HG03064 (cell line): ENCODE measurements around the gene EYA2.
"Not testable (repeated sequence)": the region's sequence is repeated elsewhere in the genome, so short reads cannot be mapped to it uniquely, and the experiment has no call there.

ENCODE experiments used
- ATAC-seq: cut with Tn5 transposase; IDR thresholded peaks from one replicate; pipeline ENCODE4 v1.9.1; 2021; ENCODE audit warnings: low read depth; ENCODE audit not compliant: unreplicated experiment

The EYA2 gene

DNA sequence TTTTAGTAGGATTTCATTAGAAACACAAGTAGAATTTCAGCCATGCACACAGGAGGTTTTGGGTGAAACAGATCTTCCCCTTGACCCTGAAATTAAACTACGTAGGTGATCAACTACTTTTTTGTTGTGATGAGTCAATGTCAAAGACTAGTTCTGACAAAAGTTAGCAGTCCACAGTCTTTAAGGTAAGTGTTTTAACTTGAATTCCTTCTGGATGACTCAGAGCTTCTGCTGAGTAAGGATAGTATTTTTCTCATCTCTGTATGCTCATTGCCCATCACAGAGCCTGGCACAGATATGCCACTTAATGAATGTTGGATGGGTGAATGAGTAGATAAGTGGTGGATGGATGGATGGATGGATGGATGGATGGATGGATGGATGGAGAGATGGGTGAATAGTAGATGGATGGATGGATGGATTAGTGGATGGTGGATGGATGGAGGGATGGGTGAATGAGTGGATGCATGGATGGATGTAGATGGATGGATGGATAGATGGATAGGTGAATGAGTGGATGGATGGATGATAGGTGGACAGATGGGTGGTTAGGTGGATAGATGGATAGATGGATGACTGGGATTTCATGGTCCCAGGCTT lies 296.5 kb downstream of the EYA2 start:
- no peak for ATAC-seq

DNA sequence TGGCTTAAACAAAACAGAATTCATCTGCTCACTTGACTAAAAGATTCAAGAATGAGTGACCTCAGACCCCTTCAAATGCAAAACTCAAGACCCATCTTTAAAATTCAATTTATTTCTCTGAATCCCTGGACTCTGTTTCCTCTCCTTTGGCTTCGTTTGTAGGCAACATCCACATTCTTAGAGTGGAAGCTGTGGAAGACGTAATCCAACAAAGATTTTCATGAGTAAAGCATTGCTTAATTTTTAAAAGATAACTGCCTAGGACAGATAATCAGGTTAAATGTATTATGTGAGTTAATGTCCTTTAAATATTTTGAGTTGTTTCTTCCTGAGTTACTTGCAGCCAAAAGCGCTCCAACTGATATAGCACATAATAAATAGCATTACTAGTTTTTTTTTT lies 297.3 kb downstream of the EYA2 start:
- no peak for ATAC-seq

DNA sequence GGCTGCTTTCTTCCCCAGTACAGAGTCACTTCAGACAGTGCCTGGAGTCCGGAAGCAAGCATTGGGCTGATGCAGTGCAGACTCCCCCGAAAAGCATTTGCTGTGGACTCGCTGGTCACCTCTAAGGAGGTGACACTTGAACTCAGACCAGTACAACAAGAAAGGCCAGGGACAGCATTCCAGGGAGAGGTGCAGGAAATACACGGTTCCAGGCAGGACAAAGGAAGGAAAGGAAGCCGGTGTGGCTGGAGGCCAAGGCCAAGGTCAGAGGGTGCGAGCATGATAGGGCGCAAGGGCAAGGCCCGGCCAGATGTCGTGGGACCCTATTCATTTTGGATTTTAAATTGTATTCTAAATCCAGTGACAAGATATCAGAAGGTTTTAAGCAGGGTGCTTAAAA lies 300.9 kb downstream of the EYA2 start:
- ATAC-seq, result no peak

DNA sequence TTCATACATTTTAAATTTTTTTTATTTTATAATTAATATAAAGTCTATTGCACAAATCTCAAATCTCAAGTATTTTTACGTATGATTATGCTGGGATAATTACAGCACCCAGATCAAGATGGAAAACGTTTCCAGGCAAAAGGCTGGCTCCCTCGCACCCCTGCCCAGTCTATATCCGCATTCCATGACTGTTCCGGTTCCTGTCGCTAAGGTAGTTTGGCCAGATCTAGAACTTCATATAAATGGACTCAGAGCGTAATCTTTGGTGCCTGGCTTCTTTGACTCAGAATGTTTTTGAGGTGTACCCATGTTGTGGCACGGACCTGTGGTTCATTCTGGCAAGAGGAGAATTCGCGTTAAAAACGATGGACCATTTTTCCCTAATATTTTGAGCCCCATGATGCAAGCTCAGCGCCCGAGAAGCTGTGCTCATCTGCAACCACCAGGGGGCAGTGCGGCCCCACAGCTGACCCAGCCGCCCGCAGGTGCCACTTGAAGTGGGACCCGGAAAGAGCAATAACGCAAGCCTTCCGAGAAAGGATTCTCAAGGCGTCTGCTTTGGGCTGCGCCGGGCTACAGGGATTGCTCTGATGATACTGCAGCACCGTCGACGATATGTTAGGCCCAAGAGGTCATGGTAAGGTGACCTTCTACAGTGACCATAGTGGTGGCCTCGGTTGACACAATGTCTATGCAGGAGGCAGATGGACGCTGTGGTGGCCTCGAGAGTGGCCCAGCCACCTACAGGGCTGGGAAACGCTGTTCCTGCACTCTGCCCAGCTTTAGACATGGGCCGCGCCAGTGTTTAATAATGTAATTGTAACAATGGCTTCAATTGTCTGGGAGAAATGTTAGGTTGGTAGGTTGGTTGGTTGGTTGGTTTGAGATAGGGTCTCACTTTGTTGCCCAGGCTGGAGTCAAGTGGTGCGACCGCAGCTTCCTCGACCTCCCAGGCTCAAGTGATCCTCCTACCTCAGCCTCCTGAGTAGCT lies 301.7 kb downstream of the EYA2 start:
- no peak for ATAC-seq

DNA sequence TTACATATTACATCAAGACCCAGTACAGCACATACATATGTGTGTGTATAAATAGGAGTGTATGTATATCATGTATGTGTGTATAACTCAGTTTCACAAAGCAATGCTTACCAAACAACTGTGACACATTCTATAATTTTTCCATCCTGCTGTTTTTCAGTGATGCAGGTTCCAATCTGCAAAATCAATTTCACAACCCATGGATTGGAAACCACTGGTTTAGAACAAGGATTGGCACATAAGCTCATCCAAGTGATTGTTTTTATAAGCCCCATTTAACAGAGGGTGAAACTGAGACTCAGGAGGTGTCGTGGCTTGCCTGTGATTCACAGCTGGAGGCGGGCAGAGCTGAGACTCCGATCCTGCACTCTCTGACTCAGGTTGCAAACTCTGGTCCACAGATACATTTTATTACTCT lies 303.6 kb downstream of the EYA2 start:
- no peak for ATAC-seq

DNA sequence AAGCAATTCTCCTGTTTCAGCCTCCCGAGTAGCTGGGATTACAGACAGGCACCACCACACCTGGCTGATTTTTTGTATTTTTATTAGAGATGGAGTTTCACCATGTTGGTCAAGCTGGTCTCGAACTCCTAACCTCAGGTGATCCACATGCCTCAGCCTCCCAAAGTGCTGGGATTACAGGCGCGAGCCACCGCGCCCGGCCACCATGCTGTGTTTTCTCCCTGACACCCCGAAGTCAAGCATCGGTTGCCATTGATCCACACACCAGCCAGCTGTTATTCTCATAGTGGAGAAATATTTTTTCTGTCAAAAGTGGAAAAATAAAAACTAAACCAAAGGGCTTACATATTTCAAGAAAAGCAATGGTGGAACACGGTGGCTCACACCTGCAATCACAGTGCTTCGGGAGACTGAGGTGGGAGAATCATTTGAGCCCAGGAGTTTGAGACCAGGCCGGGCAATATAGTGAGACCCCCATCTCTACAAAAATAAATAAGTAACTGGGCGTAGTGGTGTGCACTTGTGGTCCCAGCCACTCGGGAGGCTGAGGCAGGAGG lies 304.4 kb downstream of the EYA2 start:
- no peak for ATAC-seq

DNA sequence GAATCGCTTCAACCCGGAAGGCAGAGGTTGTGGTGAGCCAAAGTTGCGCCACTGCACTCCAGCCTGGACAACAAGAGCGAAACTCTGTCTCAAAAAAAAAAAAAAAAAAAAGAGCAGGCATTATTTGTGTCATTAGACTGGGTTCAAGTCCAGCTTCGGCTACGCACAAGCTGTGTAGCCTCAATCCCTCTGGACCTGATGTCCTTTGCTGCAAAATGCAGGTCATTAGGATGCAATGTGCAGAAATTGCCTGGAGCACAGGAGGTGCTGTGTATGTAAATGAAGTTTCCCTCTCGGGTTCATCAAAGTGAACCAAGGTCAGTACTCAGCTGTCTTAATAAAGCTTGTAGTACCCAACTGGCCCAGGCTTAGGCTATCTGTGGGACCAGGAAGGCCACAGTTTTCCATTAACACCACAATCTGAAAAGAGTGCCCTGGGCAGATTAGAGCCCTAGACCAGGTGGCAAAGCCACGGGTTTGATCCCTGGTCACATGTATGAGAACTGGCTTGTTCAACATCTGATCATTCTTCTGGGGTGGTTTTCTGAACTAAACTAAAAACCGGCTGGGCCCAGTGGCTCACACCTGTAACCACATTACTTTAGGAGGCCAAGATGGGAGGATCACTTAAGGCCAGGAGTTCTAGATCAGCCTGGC lies 306.6 kb downstream of the EYA2 start:
- ATAC-seq, result no peak

DNA sequence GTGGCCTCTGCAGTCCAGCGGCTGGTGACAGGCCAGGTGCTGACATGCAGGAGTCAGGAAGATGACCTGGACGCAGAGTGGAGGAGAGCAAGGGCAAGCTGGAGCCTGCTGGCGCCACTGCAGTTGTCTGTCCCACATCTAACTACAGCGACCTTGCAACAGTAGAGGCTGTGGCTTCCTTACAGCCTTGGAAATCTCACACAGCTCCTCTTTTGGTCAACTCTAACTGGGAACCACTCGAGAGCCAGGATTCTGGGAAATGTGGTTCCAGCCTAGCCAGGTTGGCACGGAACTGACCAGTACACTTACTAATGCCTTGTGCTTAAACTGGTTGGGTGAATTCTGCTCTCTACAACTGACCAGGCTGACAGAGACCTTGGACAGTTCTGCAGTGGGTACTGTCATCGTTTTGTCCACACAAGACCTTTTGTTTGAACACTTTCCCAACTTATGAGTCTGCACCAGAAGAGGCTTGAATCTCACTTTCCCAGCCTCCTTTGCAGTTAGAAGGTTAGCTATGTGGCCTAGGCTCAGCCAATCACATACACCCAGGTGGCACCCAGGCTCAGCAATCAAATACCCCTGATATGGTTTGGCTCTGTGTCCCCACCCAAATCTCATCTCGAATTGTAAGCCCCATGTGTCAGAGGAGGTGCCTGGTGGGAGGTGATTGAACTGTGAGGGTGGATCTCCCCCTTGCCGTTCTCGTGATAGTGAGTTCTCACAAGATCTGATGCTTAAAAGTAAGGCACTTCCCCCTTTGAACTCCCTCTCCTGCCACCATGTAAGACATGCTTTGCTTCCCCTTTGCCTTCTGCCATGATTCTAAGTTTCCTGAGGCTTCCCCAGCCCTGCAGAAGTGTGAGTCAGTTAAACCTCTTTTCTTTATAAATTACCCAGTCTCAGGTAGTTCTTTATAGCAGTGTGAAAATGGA lies 308.4 kb downstream of the EYA2 start:
- no peak for ATAC-seq

DNA sequence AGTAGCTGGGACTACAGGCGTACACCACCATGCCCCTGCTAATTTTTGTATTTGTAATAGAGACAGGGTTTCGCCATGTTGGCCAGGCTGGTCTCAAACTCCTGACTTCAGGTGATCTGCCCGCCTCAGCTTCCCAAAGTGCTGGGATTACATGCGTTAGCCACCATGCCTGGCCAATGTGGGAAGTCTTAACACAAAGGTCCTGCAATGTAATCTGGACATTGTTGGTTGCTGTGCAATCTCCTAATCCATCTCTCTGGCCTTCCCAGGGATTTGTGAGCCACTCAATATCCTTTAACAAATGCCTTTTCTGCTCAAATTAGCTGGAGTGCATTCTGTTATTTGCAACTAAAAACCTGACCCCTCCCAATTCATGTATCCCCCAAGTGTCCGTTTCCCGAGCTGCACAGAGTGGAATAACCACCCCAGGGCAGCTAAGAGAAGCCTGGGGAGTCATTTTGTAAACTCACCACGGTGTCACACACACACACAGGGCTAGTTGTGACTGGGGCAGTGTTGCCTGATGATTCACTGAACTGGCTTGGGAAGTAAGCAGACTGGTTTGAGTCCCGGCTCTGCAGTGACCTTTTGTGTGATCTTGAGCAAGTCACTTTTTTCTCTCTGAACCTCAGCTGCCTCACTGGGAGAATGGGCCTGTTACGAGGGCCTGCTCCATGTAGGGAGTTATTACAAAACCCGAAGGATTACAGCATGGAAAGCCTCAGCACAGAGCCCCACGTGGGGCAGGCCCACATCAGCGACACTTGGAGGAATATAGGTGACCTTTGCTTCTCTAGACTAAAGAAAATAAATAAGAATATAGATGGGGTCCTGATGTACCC lies 309.6 kb downstream of the EYA2 start:
- ATAC-seq, result no peak

DNA sequence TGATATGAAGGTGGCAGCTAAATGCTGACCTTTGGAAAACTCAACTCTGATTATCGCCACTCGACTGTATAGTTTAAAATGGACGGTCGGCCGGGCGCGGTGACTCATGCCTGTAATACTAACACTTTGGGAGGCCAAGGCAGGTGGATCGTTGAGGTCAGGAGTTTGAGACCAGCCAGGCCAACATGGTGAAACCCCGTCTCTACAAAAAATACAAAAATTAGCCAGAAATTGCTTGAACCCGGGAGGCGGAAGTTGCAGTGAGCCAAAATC lies 310.1 kb downstream of the EYA2 start:
- not testable (repeated sequence) for ATAC-seq

DNA sequence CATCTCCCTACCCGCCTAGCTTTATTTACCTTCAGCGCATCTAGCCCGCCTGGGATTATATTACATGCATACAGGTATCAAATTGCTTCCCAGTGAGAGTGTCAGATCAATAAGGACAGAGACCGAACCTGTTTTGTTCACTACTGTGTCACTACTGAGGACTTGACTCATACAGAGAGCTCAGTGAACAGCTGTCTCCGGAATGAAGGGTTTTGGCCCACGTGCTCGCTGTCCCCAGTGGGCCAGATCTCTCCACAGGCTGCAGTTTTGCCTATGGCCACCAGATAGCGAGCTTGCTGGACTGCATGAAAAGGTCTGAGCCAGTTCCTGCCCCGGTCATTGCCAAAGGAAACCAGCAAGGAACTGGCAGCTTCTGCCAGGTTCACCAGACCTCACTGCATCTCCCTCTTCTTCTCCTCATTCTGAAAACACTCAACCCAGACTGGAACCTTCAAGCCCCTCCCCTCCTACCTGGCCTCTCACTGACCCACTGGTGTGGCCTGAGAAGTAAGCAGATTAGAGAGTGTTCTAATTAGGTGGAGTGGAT lies 311.0 kb downstream of the EYA2 start:
- ATAC-seq, result no peak

DNA sequence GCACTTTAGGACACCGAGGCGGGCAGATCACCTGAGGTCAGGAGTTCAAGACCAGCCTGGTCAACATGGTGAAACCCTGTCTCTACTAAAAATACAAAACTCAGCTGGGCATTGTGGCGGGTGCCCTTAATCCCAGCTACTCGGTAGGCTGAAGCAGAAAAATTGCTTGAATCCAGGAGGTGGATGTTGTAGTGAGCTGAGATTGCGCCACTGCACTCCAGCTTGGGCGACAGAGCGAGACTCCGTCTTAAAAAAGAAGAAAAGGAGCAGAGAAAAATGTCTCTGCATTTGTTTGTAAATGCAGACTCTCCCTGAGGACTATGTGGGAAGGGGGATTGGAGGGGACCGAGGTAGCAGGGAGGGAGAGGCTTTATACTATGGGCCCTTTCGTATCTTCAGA lies 311.9 kb downstream of the EYA2 start:
- not testable (repeated sequence) for ATAC-seq

DNA sequence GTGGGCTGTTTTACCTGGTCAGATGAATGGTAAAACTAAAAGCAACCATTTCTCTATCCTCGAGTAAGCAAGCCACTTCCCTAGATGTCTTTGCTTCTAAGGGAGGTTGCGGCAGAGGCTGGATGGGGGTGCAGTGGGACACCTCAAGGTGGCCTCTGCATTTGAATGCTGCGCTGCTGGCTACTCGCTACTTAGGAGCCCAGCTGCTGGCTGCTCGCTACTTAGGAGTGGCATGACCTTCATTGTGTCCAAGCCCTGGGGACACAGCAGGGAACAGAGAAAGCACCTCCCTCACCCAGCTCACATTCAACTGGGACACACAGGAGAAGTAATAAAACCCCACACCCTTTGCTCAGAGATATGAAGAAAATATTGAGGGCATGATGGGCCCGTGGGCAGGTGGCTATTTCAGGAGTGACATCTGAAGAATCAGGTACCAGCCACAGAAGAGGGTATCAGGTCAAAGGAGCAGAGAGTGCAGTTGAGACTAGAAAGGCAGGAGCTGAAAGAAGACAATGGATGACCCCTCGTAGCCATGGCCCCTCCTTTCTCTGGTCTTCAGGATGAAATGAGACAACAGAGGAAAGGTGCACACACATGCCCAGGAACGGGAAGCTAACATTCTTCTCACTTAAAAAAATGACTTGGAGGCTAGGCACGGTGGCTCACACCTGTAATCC lies 312.5 kb downstream of the EYA2 start:
- no peak for ATAC-seq

DNA sequence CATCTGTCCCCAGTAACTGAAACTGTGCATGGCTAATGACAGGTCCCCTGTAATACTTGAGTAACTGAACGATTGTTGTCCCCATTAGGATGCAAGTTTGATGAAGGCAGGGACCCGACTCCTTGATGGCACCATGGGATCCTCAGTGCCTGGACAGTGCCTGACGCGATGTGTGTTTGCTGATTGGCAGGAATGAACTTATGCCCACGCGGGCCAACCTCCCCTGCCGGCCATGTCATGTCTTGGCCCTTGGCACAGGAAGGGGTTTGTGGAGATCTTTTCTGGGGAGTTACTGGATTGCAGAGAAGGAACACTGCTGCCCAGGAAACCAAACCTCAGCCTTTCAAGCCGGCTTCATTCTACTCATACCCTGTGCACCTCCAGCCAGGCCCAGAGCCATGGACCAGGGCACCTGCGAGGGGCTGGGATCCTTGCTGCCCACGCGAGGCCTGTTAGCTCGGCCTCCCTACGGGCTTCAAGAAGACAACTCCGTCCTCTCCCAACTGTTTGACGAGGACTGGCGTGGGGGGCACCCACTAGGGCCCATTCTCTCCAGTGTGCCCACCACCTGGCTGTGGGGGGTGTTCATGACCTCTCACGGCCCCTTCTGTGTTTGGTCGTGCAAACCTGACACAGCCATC lies 314.0 kb downstream of the EYA2 start:
- no peak for ATAC-seq

DNA sequence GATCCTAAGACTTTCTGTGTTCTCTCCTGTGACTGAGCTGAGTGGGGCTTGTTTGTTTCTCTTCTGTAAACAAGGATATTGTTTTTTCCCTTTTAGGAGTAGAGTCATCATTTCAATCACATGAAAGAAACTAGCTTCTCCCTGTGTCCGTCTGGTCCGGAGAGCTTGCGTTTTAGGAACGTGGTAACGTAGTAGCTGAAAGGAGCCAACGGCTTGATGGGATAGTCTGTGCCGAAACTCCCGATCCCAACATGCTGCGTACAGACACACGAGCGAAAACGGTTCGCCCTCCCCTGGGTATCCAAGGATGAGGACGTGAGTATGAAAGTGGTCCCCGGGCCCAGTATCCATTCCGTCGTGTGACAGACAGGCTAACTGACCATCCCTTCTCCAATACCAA lies 315.3 kb downstream of the EYA2 start:
- ATAC-seq, result no peak

DNA sequence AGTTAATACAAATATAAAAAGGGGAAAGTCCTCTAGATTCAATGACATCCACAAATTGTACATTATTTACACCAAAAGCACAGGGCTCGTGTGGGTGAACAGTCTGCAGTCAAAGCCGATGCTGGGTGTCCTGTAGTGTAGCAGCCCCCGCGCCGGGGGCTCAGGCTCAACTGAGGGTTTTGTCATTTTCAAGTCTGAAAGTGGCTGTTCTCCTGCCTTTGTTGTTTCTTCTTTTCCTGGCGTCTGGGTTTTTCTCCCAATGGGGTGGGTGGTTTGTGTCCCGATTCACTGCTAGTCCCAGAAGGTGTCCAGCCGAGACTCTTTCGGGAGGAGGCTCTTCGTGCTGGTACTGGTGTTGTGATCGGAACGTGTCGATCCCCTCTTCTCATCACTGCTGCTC lies 315.8 kb downstream of the EYA2 start:
- ATAC-seq, result no peak

DNA sequence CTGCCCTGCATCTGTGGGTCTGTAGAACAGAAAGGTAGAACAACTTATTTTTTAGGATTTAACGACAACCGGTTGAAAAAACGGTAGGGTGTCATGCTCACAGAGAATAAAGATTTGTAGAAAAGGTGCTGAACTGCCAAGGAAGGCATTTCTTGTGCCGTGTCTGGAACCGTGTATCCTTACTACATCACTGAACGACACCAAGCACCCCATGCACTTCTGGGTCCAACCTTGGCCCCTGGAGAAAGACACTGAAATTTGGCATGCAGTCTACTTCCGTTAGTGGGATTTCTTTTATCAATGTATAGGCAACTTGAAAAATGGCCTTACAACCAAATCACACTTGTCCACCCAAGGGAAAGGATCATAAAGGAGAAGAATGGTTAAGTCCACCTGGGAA lies 316.4 kb downstream of the EYA2 start:
- ATAC-seq, result no peak

DNA sequence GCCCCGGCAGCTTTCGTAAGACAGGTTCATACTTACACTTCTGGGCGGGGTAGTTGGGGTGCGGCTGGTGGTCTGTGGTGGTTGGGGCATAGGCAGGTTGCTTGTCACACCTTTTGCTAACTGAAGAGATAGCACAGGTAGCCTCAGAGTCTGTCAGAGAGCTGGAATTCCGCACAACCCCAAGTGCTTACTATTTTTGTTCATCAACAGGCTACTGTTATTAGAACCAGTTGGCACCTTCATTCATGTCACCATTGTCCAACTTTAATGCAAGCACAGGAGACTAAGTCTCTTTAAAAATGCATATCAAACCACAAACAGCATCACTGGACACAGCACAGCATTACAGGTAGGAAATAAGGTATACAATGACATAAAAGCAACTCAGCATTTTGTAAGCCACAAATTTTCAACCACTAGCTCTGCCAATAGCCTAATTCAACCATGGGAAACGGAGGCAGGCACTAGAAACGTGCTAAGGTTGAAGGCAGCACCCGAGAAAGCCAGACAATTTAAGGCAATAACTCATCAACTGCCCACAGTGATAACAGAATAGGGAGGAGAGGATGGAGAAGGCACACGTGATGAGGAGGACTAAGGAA lies 318.1 kb downstream of the EYA2 start:
- ATAC-seq, result no peak
